CD4-positive, alpha-beta T cell treated with Interferon gamma for 1 hour (primary cell): Measurements from ENCODE around the gene SAPCD1.
"Not testable (repeated sequence)": the region's sequence is repeated elsewhere in the genome, so short reads cannot be mapped to it uniquely, and the experiment has no call there.

Source experiments
- DNase-seq: peaks from one replicate; pipeline ENCODE4 v3.0.0-alpha.2; 2020

The SAPCD1 gene

GRCh38 chr6:31779908-31780307 is 17.5 kb downstream of the SAPCD1 start:
- no peak for DNase-seq

DNA sequence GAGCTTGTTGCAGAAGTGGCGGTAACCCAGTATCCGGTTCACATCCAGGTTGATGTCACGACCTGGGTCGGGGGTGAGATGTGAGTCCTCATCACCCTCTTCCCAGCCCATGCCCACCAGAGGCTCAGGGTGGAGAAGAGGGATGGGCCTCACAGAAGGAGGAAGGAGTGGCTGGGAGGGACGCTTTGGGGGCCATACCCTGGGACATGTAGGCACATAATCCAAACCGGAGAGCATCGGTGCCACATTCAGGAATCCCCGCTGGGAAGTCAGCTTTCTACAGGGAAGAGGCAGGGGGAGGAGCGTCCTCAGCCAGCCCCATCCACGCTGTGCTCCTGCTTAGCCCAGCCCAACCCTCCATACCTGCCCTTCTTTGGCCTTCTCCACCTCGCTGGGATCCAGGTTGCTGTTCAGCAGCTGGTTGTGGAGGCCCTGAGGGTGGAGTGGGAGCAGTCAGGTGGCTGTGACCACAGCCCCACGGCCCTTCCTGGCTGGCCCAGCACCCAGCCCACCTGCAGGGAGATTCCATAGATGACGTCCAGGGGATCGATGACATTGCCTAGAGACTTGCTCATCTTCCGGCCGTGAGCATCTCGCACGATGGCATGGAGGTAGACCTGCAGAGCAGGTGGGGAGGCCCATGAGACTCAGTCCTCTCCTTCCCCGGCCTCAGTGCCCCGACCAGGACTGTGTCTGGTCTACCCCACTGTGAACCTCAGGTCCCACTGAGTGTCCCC is 18.2 kb downstream of the SAPCD1 start:
- no peak for DNase-seq

GRCh38 chr6:31781244-31782125 is 19.0 kb downstream of the SAPCD1 start:
- no peak for DNase-seq

DNA sequence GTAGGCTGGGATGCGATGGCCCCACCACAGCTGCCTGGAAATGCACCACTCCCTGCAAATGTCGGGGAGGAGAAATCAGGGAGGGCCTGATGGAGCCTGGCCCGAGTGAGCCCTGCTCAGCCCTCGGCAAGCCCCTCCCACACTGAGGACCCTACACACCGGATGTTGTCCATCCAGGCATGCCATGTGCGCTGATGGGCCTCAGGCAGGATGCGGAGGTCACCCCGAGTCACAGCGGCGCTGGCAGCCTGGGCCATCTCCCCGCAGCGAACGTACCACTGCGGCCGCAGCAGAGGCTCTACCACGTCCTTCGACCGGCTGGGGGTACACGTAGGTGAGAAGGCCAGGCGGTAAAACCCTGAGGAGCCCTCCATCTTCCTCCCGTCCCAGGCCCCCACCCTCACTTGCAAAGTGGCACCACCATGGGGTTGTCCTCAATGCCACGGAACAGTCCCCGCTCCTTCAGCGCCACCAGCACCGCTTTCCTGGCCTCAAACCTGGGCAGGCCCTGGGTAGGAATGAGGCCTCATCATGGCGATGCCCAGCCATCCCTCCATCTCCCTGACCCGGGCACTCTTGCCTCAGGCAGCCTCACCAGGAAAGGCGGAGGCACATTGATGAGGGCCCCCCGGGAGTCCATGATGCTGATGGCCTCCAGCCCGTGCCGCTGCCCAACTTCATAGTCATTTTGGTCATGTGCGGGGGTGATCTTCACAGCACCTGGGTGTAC is 19.8 kb downstream of the SAPCD1 start:
- DNase-seq = no peak

GRCh38 chr6:31784098-31784925 is 21.9 kb downstream of the SAPCD1 start:
- no peak for DNase-seq

DNA sequence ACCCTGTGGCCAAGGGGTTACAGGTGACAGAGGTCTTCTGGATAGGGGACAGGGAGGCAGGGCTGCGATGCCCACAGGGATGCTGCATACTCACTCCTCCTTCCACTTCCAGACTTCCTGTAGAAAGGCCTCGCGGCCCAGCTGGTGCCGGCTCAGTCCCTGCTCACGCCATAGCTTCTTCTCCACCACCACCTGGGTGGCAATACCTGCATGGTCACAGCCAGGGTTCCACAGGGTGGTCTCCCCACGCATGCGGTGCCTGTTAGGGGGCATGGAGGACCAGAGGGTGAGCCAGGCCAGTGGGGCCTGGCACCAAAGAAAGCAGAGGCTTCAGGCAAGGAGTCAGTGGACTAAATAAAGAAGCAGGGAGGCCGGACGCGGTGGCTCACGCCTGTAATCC is 23.0 kb downstream of the SAPCD1 start:
- no peak for DNase-seq

DNA sequence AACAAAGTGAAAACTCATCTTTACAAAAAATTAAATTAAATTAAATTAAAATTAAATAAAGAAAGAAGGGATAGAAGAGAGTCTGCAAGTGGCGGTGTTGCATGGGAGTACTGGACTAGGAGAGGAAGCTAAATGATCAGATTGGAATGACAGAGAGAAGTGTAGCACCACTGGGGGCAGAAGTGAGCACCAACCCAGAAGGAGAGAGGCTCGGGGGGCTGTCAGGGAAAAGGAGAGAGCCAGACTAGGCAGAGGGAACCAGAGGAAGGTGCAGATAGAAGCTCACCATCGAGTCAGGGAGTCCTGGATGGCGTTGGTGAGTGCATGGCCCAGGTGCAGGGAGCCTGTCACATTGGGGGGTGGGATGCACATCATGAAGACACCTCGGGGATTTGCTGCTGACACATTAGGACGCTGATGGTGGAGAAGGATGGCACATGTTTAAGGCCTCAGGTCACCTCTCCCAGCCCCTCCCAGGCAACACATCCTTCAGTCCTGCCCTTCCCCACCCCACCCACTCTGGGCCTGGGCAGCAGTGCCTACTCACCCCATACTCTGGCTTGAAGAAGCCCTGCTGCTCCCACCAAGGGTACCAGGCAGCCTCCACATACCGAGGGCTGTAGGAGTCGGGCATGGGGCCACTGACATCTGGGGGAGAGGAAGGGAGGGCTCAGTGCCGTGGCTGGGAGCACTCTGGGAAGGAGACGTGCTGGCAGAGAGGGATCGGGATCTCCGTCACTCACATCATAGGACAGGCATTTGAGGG is 29.1 kb downstream of the SAPCD1 start:
- DNase-seq = no peak

DNA sequence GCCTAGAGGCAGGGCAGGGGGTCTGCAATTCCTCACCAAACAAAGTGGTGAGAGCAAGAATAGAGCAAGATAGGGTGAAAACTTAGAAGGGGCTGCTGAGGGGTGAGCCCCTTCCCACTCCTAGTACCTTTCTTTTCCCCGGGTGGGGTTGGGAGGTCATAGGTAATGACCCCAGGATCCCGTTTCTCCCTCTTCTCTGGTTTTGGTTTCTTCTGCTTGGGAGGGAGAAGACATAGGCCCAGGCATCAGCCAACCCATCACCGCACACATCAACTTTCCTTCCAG is 29.6 kb downstream of the SAPCD1 start:
- DNase-seq = no peak

- no peak for DNase-seq
These were observed 30.3 kb downstream of the SAPCD1 start for GRCh38 chr6:31792761-31793171.

DNA sequence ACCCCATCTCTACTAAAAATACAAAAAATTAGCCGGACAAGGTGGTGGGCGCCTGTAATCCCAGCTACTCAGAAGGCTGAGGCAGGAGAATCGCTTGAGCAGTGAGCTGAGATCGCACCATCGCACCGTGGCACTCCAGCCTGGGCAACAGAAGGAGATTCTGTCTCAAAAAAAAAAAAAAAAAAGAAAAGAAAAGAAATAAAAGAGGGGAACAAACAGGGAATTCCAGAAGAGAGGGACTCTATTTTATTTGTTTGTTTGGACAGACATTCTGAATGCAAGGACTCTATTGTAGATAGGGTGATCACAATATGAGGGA is 31.4 kb downstream of the SAPCD1 start:
- DNase-seq = not testable (repeated sequence)

DNA sequence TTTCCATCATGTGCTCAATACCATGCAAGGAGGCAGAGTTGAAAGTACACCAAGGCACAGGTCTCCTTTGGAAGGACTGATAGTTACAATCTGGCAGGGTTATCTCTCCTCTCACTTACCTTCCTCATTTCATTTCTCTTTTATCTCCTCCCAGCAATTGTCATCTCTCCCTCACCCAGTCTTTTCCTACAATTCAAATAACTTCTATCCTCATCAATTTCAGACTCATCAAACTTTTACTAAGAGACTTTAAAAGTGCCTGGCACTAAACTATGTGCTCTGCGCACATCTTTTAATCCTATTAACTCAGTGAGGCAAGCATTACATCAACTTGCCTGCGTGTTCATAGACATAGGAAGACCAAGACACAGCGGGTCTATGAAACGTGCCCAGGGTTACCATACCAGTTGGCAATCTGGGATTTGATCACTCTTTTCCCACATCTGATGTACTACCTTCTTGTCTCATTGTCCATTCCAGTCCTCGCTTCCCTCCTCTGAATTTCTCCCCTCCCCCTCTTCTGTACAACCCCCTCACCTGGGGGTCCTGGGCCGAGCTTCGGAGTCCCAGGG is 31.9 kb downstream of the SAPCD1 start:
- no peak for DNase-seq

DNA sequence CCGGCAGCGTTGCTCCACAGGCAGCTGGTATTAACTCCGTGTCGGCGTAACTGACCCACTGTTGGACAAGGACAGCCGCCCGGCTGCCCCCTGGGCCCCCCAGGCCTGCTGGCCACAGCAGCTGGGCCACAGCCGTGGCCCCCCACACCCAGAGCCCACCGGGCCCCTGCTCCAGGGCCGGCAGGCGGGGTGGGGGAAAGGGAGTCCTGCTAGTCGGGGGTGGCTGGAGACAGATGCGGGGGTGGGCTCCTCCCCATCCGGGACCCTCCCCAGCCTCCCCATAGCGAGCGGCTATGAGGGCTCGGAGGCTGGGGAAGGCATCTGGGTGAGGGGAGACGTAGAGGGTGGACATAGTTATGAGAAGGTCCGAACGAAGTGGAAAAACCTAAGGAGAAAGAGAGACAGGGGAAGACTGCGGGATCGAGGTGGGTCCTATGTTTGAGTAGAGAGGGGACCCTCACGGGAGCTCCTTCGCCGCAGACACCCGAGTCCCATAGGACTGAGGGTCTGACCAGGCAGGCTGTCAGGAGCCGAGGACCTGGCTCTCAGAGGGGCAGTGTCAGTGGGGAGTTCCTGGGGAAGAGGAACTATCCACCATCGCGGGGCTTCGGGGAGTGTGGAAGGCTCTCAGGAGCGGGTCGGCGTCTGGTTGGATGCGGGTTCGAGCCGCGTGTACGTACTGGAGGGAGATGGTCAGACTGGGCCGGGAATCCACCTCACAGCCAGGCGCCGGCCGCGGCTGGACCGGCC is 32.6 kb downstream of the SAPCD1 start:
- no peak for DNase-seq

DNA sequence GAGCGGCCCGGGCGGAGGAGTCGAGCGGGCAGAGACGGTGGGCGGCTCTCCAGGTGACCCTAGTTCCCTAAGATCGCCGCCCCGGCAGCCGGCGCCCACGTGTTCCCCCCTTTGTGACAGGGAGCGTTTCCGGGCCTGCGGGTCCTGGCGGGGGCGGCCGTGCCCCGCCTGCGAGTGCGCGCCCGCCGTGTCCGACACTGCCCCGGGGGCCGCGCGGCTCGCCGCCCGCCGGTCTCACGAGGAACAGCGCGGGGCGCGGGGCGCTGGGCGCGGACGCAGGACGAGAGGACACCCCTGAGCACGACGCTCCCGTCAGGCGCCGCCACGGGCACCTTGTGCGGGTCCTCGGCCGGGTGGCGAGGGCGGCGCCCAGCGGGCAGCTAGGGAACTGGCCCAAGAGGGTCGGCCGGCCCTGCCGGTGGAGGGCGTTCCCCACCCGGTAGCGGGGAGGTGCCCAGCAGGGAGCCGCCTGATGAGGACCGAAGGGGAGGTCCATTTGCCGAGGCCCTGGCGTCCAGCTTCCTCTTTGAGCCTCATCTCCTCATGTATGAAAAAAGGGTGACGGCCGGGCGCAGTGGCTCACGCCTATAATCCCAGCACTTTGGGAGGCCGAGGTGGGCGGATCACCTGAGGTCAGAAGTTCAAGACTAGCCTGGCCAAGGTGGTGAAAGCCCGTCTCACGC is 33.3 kb downstream of the SAPCD1 start, which contains the start of gene VARS1:
TSS of gene VARS1 (minus strand) at position 137 of the 683 bp plus-strand sequence. CDS start 535 bp downstream, outside the sequence.
- peak; percentile 90 for DNase-seq

DNA sequence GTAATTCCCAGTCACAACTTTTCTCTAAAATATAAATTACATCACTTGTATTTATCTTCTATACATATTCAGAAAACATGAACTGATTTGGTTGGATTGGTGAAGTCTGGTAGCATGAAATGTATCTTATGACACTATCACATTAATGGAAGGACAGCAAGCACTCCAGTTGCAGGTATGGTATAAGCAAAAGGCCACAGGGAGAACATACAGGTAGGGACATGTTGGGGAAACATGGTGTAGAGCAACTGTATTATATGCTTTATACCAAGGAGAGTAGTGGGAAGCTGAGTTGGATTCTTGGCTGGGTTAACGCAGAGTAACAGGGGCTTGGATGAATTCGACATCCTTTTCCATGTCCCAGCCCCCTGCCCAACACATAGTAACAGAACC is 34.5 kb downstream of the SAPCD1 start:
- DNase-seq = no peak

- peak; percentile 47 for DNase-seq
These were observed 35.1 kb downstream of the SAPCD1 start for GRCh38 chr6:31797588-31797987.

DNA sequence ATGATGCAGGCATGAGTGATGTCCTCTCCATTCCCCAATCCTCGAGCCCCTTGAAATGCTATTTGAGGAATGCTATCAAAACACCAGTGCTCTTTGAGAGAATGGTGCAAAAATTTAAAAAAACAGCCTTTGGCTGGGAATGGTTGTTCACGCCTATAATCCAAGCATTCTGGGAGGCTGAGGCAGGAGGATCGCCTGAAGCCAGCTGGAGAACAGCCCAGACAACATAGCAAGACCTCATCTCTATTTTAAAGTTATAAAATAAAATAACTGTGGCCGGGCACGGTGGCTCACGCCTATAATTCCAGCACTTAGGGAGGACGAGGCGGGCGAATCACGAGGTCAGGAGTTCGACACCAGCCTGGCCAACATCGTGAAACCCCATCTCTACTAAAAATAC is 37.3 kb downstream of the SAPCD1 start:
- no peak for DNase-seq

GRCh38 chr6:31801031-31801927 is 38.8 kb downstream of the SAPCD1 start:
- not testable (repeated sequence) for DNase-seq

GRCh38 chr6:31805939-31806469 is 43.5 kb downstream of the SAPCD1 start:
- DNase-seq = no peak
